Measurements from ENCODE around the gene CCDC127. TPM values are rescaled to one million over a fixed set of nuclear protein-coding genes. Genes with fewer than 3 reads are reported as not detected.
A peak's percentile ranks its signal among the peaks of the same experiment; 100 is the strongest.

CCDC127 gene
- total and polyA plus RNA-seq, 2 of the 4 experiments (the other 2 are of a cell fraction), result 3.2 to 3.9 TPM

GRCh38 chr5:264338-264737 lies 46.4 kb upstream of the CCDC127 start:
- ChIA-PET POLR2A (ENCODE audit: unreplicated experiment) (no interaction called here), CTCF (no interaction called here)
- intact Hi-C loops (cut with micrococcal nuclease) (no loop called here), dilution Hi-C loops (cut with HindIII; ENCODE audit: low sequenced_read_pairs, unreplicated experiment) (no loop called here), in situ Hi-C loops (cut with MboI; ENCODE audit: low sequenced_read_pairs) (no loop called here)
- 80% methylated on average over 3 of the region's 10 CpGs; no CpG with 5 or more reads in 1 of the 2 experiments for WGBS, 2 experiments (ENCODE audit: extremely low coverage in 2 of 2, insufficient read length in 1 of 2)
- peaks cover 17% of the 10 kb centered on the region for H3K9me1 ChIP-seq (ENCODE audit: insufficient read depth, low read length)
- DNase-seq (no peak), ATAC-seq (ENCODE audit: low read depth) (no peak)
- peaks cover 7% of the 10 kb centered on the region; the same call in 1 of the 2 replicates for H4K20me1 ChIP-seq (ENCODE audit: insufficient read depth, low read length)
- peak overlapping the region in 1 of 2 experiments; percentile 52; a peak in 2 of 4 replicates for H4K8ac ChIP-seq (ENCODE audit: low read depth in 2 of 2, low read length in 2 of 2)
- H2BK20ac ChIP-seq (ENCODE audit: low read depth, low read length), result peak overlapping the region; percentile 44; the same call in 1 of the 2 replicates
- peak overlapping the region; percentile 48 for H3K4ac ChIP-seq (ENCODE audit: low read depth, low read length)
- no peak overlapping the region for H3K56ac ChIP-seq (ENCODE audit: extremely low read depth, insufficient read depth, low read length)
- peak overlapping the region; percentile 13 for H3K18ac ChIP-seq (ENCODE audit: low read depth, low read length)
- peaks cover 7% of the 10 kb centered on the region for H3K36me3 ChIP-seq (ENCODE audit: control insufficient read depth, insufficient read depth, low read length)
- H4K91ac ChIP-seq (ENCODE audit: insufficient read depth, low read depth, low read length), result peak overlapping the region; percentile 75
- H3K4me1 ChIP-seq (ENCODE audit: control insufficient read depth, insufficient read depth, low read length), result peaks cover 20% of the 10 kb centered on the region
- H3K27me3 ChIP-seq (ENCODE audit: control insufficient read depth, insufficient read depth, low read length), result no peaks in the 10 kb centered on the region
- BruUV-seq (replicated peaks), result no TSS peak
- H3K9me3 ChIP-seq (ENCODE audit: control insufficient read depth, insufficient read depth, low read length), result no peaks in the 10 kb centered on the region
- H3K9ac ChIP-seq (ENCODE audit: low read depth, low read length), result no peak overlapping the region
- TF ChIP-seq CHD1 (IDR thresholded peaks at IDR 0.05; ENCODE audit: low read depth, low read length), result no peak
- no peak for TF ChIP-seq RCOR1 (IDR thresholded peaks at IDR 0.05; ENCODE audit: insufficient replicate concordance, low read length)
- TF ChIP-seq SMC3 (IDR thresholded peaks at IDR 0.05; ENCODE audit: low read depth, low read length), result no peak
- TF ChIP-seq, protein P1, sequence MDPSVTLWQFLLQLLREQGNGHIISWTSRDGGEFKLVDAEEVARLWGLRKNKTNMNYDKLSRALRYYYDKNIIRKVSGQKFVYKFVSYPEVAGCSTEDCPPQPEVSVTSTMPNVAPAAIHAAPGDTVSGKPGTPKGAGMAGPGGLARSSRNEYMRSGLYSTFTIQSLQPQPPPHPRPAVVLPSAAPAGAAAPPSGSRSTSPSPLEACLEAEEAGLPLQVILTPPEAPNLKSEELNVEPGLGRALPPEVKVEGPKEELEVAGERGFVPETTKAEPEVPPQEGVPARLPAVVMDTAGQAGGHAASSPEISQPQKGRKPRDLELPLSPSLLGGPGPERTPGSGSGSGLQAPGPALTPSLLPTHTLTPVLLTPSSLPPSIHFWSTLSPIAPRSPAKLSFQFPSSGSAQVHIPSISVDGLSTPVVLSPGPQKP (IDR thresholded peaks at IDR 0.05; ENCODE audit: borderline replicate concordance, low read depth, low read length), result no peak
- no peak for TF ChIP-seq RFX5 (IDR thresholded peaks at IDR 0.05; ENCODE audit: low read depth, low read length)
- TF ChIP-seq RAD21 (IDR thresholded peaks at IDR 0.05; ENCODE audit: low read length), result no peak
- TF ChIP-seq BHLHE40 (IDR thresholded peaks at IDR 0.05; ENCODE audit: low read depth, low read length), result no peak
- TF ChIP-seq CEBPB (IDR thresholded peaks at IDR 0.05; ENCODE audit: low read depth, low read length), result no peak
- TF ChIP-seq POLR2A (IDR thresholded peaks at IDR 0.05; ENCODE audit: low read depth, low read length), result no peak
- TF ChIP-seq, protein P2, sequence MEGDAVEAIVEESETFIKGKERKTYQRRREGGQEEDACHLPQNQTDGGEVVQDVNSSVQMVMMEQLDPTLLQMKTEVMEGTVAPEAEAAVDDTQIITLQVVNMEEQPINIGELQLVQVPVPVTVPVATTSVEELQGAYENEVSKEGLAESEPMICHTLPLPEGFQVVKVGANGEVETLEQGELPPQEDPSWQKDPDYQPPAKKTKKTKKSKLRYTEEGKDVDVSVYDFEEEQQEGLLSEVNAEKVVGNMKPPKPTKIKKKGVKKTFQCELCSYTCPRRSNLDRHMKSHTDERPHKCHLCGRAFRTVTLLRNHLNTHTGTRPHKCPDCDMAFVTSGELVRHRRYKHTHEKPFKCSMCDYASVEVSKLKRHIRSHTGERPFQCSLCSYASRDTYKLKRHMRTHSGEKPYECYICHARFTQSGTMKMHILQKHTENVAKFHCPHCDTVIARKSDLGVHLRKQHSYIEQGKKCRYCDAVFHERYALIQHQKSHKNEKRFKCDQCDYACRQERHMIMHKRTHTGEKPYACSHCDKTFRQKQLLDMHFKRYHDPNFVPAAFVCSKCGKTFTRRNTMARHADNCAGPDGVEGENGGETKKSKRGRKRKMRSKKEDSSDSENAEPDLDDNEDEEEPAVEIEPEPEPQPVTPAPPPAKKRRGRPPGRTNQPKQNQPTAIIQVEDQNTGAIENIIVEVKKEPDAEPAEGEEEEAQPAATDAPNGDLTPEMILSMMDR (conservative IDR thresholded peaks at IDR 0.05; ENCODE audit: low read depth, low read length), result no peak
- no peak for TF ChIP-seq MXI1 (IDR thresholded peaks at IDR 0.05; ENCODE audit: borderline replicate concordance, low read depth, low read length)
- no peak for TF ChIP-seq MAZ (IDR thresholded peaks at IDR 0.05; ENCODE audit: borderline replicate concordance, low read depth, low read length)
- no peak for TF ChIP-seq NFE2L2 (IDR thresholded peaks at IDR 0.05; ENCODE audit: low read depth, low read length)
- TF ChIP-seq FOS (IDR thresholded peaks at IDR 0.05; ENCODE audit: low read depth, low read length), result no peak
- TF ChIP-seq, protein P3, sequence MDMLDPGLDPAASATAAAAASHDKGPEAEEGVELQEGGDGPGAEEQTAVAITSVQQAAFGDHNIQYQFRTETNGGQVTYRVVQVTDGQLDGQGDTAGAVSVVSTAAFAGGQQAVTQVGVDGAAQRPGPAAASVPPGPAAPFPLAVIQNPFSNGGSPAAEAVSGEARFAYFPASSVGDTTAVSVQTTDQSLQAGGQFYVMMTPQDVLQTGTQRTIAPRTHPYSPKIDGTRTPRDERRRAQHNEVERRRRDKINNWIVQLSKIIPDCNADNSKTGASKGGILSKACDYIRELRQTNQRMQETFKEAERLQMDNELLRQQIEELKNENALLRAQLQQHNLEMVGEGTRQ (IDR thresholded peaks at IDR 0.05; ENCODE audit: low read depth, low read length), result no peak
- TF ChIP-seq MAFK (IDR thresholded peaks at IDR 0.05; ENCODE audit: low read depth, low read length), result no peak
- H3K23ac ChIP-seq (ENCODE audit: low read depth, low read length), result 0 out of 2 replicates have a peak overlapping the region, but pooled peaks have one; percentile 31
- no peak overlapping the region for H3K4me2 ChIP-seq (ENCODE audit: low read depth, low read length)
- H2BK15ac ChIP-seq (ENCODE audit: low read depth, low read length), result peak overlapping the region; percentile 71; the same call in 2 of the 3 replicates
- peak overlapping the region; percentile 65 for H2AK5ac ChIP-seq (ENCODE audit: low read depth, low read length)
- 0 out of 2 replicates have a peak overlapping the region, but pooled peaks have one; percentile 5 for H3K14ac ChIP-seq (replicated peaks; ENCODE audit: low read depth, low read length)
- H3K4me3 ChIP-seq (ENCODE audit: insufficient read depth, low read depth, low read length), result no peak overlapping the region
- peak overlapping the region; percentile 56 for H2BK120ac ChIP-seq (ENCODE audit: low read depth, low read length)
- peak overlapping the region; percentile 86 for H2BK5ac ChIP-seq (ENCODE audit: low read depth, low read length, poor library complexity, severe bottlenecking)
- H2AFZ ChIP-seq (replicated peaks; ENCODE audit: low read length, poor library complexity), result no peak overlapping the region
- H4K5ac ChIP-seq (ENCODE audit: low read depth, low read length), result peak overlapping the region; percentile 2; the same call in 1 of the 2 replicates
- peak overlapping the region; percentile 89 for H2AK9ac ChIP-seq (replicated peaks; ENCODE audit: low read depth, low read length, poor library complexity)
- H3K27ac ChIP-seq (ENCODE audit: insufficient read depth, low read length), result peak overlapping the region; percentile 50; the same call in 1 of the 2 replicates
- H3K79me1 ChIP-seq (ENCODE audit: low read depth in 1 of 2, low read length in 2 of 2), result peaks cover 6 to 19% of the 10 kb centered on the region in 2 experiments; a peak in 3 of 4 replicates
